HG02840 (cell line): ENCODE results near the gene MAP2K5.

ENCODE experiments used
- ATAC-seq: cut with Tn5 transposase; IDR thresholded peaks from one replicate; pipeline ENCODE4 v1.9.1; 2021; ENCODE audit warnings: mild to moderate bottlenecking, moderate library complexity, moderate number of reproducible peaks; ENCODE audit not compliant: unreplicated experiment, low FRiP score

MAP2K5 gene

DNA sequence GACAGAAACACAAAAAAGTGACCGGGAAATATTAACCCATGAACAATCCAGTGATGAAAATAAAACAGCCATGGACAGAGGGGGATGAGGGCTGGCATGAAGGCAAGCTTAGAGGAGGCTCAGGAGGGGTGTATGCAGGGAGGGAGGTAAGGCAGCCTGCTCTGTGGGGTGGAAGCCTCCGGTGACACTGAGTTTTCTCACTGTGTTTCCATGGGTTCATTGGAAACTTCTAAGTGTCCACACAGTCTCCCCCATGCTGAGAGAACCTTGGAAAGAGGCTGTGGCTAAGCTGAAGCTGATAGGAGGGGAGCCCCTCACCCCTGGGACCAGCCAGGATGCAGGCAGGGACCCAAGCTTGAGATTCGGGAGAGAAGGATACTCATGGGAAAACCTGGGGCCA is 276.0 kb downstream of the MAP2K5 start:
- ATAC-seq = no peak

DNA sequence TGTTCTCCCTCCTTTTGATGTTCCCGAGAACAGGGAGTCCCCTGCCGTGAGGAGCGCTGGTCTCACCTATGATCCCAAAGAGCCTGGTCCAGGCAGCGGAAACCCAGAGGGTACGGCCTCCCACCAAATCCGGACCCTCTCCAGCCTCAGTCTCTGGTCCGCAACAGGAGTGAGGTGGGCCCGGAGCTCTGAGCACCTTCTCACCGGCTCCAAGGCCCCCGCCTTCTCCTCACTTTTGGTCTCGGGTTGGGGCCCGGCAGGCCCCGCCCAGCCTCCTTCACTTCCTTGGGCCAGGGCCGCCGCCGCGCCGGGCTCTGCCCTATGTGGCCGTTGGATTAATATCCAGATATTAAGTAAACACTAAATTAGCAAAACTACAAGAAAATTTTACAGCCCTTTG is 277.1 kb downstream of the MAP2K5 start:
- no peak for ATAC-seq

DNA sequence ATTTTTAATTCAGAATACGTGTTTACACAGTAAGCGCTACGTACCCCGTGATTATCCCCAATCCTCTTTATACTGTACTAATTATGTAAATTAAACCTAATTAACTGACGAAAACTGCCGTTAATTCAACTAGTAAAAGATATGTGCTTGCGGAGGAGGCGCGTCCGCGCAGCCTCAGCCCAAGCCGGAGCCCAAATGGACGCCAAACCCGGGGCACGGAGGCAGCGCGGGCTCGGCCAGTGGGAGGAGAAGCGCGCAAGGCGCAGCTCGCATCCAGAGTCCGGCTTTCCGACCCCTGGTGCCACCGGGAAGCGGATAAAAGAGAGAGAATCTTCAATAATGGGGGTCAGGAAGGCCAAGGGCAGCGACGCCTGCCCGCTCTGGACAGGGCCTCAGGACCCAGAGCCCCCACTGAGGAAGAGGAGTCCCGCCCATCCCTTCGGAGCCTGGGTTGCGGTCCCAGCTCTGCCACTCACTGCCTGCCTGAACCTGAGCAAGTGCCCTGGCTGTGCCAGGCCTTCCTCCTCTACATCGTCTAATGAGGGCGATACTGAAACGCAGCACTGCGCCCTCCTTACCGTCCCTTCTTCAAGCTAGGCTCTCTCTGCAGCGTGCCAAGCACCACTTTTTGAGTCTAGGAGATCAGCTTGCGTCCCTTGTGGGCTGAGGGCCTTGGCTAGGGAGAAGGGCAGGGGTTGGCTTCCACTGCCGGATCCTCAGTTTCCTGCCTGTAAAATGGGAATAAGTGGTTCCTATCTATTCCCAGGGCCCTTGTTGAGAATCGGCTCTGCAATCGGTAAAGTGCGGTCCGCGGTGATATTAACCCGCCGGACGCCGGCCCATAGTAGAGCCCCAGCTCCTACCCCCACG is 277.9 kb downstream of the MAP2K5 start:
- no peak for ATAC-seq

DNA sequence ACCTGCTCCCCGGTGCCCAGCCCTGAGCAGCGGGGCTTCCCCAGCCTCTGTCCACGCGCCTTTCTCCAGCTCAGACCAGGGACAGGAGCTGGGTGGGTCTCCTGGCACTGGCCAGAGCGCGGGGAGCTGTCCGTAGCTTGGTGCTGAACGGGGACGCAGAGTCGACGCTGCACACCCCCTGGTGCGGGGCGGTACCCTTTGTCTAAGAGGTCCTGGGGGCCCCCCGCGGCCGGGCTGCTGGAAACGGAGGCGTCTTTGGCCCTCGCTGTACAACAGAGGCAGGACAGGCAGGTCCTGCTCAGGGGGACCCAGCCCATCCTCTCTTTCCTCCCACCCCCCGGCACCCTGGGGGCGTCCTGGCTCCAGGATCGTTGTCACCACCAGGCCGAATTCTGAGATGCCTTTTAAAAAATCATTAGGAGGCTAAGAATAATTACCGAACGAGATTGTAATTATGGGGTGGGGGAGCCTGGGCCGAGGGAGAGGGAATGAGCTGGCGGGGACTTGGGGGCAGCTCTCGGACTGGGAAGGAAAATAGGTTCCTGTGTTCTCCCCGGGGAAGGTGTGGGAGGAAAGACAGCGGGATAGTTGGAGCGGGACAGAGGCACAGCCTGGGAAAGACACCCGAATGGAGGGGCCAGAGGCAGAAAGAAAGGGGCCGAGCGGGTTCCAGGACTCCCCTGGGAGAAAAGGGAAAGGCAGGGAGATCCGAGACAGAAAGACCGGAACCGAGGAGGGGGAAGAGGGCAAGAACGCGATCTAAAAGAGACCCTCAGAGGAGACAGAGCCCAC is 278.7 kb downstream of the MAP2K5 start:
- ATAC-seq = no peak

DNA sequence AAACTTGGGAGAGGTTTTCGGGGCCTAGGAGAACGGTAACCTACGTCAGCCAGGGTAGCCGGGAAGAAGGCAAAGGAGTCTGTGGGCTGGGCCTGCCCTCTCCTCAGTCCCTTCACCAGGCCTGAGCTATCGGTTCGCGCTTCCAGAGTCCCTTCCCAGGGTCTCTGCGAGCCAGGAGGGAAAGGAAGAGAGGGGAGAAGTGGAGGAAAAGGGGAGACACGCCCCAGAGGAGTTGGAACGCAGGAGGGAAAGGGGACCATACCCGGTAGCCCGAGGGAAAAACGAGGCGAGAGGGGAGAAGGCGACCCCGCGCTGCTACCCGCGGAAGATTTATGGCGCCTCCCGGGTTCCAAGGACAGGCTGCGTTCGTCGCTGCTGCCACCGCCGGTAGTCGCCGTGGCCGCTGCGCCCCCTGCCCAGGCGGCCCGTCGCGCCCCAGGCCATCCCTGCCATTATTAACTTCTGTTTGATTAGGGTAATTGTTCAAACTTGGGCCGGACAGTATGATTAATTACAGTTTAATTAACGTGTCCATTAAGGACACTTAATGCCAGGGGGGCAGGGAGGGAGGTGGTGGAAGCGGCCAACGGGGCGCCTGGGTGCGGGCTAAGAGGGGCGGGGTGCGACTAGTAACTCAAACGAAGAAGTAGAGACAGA is 279.4 kb downstream of the MAP2K5 start:
- no peak for ATAC-seq

DNA sequence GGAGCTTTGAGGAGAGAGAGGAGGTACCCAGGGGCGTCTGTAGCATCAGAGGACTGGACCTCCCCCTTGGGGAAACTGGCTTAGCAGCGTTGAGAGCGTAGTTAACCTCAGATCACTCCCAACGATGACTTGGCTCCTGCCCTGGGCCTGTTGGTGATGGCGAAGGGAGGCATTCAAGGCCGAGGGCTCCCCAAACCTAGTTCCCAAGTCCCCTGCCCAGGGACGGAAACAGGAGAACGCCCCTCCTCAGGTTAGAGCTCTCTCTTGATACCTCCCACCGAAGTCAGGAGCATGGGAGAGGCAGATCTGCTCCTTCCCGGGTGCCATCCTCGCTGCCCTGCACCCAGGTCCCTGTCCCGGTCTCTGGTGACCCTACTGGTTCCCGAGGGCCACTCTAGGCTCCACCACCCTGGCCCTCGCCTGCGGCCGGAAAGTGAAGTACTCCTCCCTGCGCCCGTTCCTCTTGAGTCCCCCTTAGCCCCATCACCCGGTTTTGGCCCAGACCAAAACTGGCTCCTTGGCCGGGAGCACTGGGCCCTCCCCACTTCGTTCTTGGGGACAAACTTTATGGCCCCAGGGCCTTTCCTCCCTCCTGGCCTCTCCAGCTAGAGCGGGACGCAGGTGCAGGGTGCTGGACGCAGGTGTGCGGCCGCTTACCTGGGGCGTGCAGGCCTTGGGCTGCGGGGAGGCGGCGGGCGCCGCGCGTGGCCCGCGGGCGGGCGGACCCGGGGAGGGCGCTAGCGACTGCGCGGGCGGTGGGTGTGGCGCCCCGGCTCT is 280.2 kb downstream of the MAP2K5 start:
- no peak for ATAC-seq

DNA sequence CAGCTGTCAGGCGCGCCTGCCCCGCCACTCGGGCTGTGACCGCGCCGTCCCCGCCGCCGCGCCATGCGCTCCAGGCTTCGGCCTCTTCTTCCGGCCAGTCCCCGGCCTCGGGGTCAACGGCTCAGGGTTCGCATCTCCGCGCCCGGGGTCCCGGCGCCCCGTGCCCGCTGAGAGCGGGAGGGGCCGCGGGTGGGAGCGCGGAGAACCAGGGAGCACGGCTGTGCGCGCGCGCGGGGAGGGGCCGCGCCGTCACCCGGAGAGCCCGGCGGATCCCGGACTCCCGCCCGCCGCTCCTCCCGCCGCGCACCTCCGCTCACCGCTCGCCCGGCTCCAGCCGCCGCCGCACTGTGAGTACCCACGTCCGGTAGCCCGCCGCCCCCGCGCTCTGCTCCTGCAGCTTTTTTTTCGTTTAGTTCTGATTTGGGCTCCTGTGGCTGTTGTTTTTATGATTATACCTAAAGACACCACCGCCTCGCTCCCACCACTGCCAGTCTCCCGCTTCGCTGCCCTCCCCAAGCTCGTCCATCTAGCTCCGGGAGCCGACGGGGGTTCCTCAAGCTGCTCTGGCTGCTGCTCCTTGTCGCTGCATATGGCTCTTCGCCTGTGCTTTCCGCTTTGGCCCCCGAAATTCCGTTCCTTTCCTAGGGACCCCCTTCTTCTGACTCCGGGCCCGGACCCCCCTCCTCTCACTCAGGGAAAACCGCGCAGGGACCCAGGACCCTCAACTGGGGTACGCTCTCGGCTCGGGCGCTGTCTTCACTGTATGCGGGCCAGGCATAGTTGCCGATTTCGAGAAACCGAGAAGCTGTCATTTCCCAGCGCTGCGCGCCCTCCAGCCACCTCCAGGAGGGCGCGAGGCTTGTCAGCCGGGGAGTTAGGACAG is 281.1 kb downstream of the MAP2K5 start:
- no peak for ATAC-seq

DNA sequence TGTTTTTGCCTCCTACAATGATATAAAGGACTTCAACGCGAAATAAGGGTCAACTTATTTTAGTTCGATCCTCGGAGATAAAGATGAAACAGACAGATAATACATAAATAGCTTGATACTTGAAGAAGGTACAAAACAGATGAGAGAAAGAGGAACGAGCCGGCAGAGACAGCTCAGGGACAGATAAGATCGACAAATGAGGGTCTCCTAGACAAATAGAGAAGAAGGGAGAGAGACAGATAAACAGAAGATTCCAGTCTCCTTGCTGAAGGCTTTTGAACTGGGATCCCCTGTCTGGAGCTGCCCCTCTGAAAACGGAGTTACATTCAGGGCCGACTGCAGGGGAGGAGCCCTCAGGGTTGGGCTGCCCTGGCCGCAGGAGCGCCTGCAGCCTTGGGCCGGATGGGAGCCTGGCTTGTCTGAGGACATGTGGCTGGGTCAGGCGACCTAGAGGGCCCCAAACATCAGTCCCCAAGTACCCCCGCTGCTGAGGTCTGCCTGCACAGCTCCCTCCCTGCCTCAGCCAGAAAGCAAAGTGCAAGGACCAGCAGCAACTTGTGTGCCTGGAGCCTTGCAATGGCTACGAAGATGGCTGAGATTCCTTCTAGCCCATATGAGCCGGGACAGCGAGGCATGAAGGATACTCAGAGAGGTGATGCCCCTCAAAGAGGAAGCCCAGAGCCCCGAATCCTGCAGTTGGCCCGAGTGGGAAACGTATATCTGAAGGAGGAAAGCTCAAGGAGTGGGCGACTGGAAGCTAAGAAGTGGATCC is 281.9 kb downstream of the MAP2K5 start:
- ATAC-seq = no peak

DNA sequence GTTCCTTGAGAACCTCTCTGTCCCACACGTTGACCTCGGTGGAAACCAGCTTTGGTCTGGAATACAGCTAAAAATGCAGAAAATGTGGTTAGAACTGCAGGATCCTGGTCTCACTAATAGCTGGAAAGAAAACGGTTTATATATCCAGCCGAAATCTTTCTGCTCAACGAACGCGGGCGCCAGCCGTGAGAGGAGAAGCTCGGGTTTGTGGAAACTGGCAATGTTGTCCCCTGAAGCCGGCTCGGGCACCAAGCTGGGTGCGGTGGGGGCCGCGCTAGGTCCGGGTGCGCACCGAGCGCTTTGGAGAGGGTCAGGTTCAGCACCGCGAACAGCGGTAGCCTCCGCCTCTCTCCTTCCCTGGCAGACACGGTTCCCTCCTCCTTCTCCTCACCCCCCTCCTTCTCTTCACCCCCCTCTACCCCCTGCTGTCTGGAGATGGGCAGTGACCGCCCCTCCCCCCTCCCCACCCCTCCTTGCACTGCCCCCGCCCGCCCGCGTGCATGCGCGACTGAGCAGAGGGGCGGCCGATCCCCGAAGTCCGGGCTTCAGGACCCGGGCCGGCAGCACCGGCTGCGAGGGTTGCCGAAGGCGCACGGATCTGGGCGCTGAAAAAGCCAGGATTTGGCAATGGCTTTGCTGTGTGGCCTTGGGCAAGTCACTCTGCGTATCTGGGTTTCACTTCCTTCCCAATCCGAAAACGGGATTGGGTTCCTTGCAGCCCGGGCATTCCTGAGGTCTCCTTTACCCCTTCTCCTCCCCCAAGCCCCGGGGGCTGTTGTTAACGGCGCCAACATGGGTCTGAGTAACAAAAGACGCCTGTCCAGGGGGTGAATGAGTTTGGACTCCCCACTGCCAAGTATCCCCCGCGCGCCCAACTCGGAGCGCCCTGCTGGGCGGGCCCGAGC is 282.7 kb downstream of the MAP2K5 start, which contains the start of gene SKOR1:
TSS of gene SKOR1 (plus strand) at position 534 of the 905 bp plus-strand sequence. CDS start at position 628, 94 bp downstream.
- no peak for ATAC-seq

DNA sequence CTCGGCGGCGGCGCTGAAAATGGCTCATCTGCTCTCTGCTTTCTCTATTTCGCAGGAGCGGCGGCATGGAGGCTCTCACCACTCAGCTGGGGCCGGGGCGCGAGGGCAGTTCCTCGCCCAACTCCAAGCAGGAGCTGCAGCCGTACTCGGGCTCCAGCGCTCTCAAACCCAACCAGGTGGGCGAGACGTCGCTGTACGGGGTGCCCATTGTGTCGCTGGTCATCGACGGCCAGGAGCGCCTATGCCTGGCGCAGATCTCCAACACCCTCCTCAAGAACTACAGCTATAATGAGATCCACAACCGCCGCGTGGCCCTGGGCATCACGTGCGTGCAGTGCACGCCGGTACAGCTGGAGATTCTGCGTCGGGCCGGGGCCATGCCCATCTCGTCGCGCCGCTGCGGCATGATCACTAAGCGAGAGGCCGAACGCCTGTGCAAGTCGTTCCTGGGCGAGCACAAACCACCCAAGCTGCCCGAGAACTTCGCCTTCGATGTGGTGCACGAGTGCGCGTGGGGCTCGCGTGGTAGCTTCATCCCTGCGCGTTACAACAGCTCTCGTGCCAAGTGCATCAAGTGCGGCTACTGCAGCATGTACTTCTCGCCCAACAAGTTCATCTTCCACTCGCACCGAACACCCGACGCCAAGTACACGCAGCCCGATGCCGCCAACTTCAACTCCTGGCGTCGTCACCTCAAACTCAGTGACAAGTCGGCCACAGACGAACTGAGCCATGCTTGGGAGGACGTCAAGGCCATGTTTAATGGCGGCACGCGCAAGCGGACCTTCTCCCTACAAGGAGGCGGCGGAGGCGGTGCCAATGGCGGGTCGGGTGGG is 283.6 kb downstream of the MAP2K5 start:
- ATAC-seq = no peak

DNA sequence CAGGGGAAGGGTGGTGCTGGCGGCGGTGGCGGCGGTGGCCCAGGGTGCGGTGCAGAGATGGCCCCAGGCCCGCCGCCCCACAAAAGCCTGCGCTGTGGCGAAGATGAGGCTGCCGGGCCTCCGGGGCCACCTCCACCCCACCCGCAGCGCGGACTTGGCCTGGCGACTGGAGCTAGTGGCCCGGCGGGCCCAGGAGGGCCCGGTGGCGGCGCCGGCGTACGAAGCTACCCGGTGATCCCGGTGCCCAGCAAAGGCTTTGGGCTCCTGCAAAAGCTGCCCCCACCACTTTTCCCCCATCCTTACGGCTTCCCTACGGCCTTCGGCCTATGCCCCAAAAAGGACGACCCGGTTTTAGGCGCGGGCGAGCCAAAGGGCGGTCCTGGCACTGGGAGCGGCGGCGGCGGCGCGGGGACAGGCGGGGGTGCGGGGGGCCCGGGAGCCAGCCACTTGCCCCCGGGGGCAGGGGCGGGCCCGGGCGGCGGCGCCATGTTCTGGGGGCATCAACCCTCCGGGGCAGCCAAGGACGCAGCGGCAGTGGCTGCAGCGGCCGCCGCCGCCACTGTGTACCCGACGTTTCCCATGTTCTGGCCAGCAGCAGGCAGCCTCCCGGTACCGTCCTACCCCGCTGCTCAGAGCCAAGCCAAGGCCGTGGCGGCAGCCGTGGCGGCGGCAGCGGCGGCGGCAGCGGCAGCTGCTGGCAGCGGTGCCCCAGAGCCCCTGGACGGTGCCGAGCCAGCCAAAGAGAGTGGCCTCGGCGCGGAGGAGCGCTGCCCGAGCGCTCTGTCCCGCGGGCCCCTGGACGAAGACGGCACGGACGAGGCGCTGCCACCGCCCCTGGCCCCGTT is 284.4 kb downstream of the MAP2K5 start:
- ATAC-seq = no peak

DNA sequence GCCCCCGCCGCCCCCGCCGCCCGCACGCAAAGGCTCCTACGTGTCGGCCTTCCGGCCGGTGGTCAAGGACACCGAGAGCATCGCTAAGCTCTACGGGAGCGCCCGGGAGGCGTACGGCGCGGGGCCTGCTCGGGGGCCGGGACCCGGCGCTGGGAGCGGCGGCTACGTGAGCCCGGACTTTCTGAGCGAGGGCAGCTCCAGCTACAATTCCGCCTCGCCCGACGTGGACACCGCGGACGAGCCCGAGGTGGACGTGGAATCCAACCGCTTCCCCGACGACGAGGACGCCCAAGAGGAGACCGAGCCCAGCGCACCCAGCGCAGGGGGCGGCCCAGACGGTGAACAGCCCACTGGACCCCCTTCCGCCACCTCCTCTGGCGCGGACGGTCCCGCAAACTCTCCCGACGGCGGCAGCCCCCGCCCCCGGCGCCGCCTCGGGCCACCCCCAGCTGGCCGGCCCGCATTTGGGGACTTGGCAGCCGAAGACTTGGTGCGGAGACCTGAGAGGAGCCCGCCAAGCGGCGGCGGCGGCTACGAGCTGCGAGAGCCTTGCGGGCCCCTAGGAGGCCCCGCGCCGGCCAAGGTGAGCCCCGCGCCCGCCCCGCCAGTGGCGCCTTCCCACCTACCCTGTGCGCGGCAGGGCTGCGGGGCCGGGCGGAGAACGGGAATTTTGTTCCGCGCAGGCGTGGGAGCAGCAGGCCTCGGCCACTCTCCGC is 285.2 kb downstream of the MAP2K5 start:
- no peak for ATAC-seq

DNA sequence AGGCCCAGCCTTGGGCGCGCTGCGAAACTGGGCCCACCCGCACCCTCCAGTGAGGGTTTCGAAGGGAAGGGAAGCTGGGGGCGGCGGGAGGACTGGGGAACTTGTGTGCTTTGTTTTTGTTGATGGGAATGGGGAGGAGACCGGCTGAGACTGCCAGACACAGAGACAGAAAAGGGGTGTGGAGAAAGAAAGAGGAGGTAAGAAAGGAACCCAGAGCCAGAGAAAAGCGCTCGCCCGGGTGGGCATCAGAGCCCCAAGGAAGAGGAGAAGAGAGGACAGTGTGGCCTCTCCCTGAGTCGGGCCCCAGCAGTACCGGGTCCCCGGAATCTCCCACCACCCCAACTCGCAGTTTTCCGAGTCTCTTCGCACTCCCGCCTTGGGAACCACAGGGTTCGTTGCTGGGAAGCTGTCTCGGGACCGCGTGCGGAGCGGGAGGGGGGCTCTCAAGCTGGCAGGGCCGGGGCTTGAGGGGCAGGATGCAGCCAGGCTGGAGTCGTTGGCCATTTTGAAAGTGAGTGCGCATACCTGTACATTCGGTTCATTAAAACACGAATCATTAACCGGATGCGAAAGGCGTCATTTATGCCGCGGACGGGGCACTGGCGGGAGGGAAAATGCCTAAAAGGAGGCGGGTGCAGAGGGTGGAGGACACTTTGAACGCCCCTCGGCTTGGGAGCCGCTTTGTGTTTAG is 285.9 kb downstream of the MAP2K5 start:
- ATAC-seq = no peak

DNA sequence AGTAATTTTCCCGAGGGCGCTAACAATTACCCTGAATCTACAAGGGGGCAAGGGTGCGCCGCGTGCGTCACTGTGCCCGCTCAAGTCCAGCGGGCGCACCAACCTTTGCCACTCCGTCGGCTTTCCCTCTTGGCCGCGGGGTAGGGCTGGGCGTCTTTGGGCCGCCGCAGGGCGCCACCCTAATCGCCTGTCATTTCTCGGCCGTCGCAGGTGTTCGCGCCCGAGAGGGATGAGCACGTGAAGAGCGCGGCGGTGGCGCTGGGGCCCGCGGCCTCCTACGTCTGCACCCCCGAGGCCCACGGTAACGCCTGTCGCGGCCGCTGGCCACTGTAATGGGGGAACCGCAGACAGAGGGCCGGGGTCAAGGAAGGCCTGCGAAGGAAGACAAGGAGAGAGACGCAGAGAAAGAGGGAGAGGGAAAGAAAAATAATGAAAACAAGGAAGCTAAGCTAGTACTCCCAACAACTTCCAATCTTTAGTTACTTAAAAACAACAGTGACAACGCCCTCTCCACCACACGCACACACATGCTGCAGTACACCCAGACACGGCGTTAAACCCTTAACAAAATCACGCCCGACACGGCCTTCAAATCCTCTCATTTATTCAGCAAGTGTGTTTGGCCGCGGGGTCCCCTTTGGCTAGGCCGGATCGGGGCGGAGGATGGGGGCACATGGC is 286.6 kb downstream of the MAP2K5 start:
- no peak for ATAC-seq
